ENCODE results near the gene ARL6IP6. TPM values are rescaled to one million over a fixed set of nuclear protein-coding genes. Genes with fewer than 3 reads are reported as not detected.

The ARL6IP6 gene
- total and polyA plus RNA-seq, 10 of the 15 experiments (the other 5 are each of a cell fraction or from before 2014, with no cell fraction given), result 15.8 to 87.3 (median 28.4) TPM

DNA sequence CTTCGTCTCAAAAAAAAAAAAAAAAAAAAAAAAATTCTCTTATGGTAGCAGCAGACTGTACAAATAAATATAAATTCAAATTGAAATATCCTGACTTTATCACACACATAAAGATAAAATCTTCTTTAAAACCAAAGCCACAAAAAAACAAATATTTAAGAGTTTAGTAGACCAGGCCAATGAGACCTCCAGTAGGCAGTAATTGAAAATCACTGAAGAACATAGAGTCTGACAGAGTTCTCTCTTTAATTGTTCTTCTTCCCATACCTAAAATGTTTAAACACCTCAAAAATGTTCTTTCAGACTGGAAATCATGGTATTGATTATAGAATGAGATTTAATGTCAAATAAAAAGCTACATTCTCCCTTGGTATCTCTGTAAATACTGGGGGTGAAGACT is 21.9 kb upstream of the ARL6IP6 start:
- BruUV-seq (replicated peaks), result no TSS peak
- Histone ChIP-seq H3K9me3 (replicated peaks; ENCODE audit: control insufficient read depth, insufficient read depth, low read length) (peaks cover 3% of the 10 kb centered on the region; the same call in 2 of the 3 replicates), H3K27me3 (replicated peaks in 1 of 2; ENCODE audit: control insufficient read depth in 2 of 2, insufficient read depth in 2 of 2, low read length in 1 of 2) (no peaks in the 10 kb centered on the region), H3K4me1 (ENCODE audit: control insufficient read depth, insufficient read depth, low read length) (peaks cover 17% of the 10 kb centered on the region; the same call in 1 of the 2 replicates), H3K4me2 (ENCODE audit: control insufficient read depth, insufficient read depth) (no peak overlapping the region), H3K79me2 (ENCODE audit: control insufficient read depth, insufficient read depth, low read length) (peaks cover 67% of the 10 kb centered on the region), H2AFZ (ENCODE audit: control insufficient read depth, low read depth, low read length) (no peak overlapping the region), H3K36me3 (ENCODE audit: control insufficient read depth in 2 of 2, insufficient read depth in 2 of 2, low read length in 1 of 2) (peaks cover 4 to 10% of the 10 kb centered on the region in 2 experiments; a peak in 3 of 4 replicates), H4K20me1 (ENCODE audit: control insufficient read depth, insufficient read depth) (no peaks in the 10 kb centered on the region), H3K4me3 (no peak overlapping the region), H3K27ac (ENCODE audit: control insufficient read depth, insufficient read depth) (no peak overlapping the region), H3K9ac (ENCODE audit: control insufficient read depth, insufficient read depth, low read length) (no peak overlapping the region)
- SMC1A ChIA-PET (ENCODE audit: uncharacterized antibody, unreplicated experiment), result interaction anchor here (1.4 kb wide), 1 partner anchor 13 kb away, joined by 4 read pairs; no protein-coding TSS in a partner anchor
- POLR2A ChIA-PET, result interaction anchor here (0.7 to 4.4 kb wide), 2 partner anchors 10 to 20 kb away, joined by 4 to 20 read pairs; partner anchors contain the start of gene PRPF40A
- RAD21 ChIA-PET (ENCODE audit: unreplicated experiment), result no interaction called here
- DNase-seq (ENCODE audit: low read depth, low spot score) (no peak), FAIRE-seq (no peak), ATAC-seq (no peak)
- in situ Hi-C loops (cut with MboI) (no loop called here), intact Hi-C loops (cut with micrococcal nuclease; ENCODE audit: unreplicated experiment) (no loop called here)
- TF ChIP-seq PAX8 (IDR thresholded peaks at IDR 0.05) (no peak), MEF2B (IDR thresholded peaks at IDR 0.05; ENCODE audit: partially characterized antibody, poor library complexity, severe bottlenecking) (no peak), POLR2AphosphoS2 (IDR thresholded peaks at IDR 0.05; ENCODE audit: low read depth, low read length) (no peak)
- TF ChIP-seq, protein P1, sequence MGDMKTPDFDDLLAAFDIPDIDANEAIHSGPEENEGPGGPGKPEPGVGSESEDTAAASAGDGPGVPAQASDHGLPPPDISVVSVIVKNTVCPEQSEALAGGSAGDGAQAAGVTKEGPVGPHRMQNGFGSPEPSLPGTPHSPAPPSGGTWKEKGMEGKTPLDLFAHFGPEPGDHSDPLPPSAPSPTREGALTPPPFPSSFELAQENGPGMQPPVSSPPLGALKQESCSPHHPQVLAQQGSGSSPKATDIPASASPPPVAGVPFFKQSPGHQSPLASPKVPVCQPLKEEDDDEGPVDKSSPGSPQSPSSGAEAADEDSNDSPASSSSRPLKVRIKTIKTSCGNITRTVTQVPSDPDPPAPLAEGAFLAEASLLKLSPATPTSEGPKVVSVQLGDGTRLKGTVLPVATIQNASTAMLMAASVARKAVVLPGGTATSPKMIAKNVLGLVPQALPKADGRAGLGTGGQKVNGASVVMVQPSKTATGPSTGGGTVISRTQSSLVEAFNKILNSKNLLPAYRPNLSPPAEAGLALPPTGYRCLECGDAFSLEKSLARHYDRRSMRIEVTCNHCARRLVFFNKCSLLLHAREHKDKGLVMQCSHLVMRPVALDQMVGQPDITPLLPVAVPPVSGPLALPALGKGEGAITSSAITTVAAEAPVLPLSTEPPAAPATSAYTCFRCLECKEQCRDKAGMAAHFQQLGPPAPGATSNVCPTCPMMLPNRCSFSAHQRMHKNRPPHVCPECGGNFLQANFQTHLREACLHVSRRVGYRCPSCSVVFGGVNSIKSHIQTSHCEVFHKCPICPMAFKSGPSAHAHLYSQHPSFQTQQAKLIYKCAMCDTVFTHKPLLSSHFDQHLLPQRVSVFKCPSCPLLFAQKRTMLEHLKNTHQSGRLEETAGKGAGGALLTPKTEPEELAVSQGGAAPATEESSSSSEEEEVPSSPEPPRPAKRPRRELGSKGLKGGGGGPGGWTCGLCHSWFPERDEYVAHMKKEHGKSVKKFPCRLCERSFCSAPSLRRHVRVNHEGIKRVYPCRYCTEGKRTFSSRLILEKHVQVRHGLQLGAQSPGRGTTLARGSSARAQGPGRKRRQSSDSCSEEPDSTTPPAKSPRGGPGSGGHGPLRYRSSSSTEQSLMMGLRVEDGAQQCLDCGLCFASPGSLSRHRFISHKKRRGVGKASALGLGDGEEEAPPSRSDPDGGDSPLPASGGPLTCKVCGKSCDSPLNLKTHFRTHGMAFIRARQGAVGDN (IDR thresholded peaks at IDR 0.05), result no peak
- CTCF ChIA-PET, result interaction anchor here (1.5 to 5.0 kb wide), 2 partner anchors 19 to 46 kb away, joined by 3 to 31 read pairs; partner anchors contain the start of gene PRPF40A
- no CpG with 5 or more reads among the region's 1 CpG for WGBS (ENCODE audit: insufficient coverage, insufficient replicate concordance, low lambda C conversion rate, missing lambda C conversion rate)
